Endometrium (tissue), 2 donors: Measurements from ENCODE around the gene MAML3.

Experiments
- FAIRE-seq: peaks from 2 replicates; lab custom pipeline; 2012; peaks lifted over from hg19 to GRCh38; lab: Jason Lieb, UNC
- donor health status: control.
- donor health status: control.

The MAML3 gene

DNA sequence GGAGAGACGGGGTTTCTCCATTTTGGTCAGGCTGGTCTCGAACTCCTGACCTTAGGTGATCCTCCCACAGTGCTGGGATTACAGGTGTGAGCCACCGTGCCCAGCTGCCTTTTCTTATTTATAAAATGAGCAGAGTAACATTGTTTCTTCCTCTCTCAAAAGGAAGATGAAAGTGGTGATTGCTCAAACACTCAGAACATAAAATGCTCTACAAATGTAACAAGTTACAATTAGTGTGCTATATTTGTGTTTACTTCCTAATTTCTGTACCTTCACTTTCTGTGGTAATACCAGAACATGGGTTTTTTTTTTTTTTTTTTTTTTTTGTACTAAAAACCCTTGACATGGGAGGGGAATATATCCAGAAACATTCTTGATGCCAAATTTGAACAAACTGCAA is 290.5 kb downstream of the MAML3 start:
- FAIRE-seq: no peak

DNA sequence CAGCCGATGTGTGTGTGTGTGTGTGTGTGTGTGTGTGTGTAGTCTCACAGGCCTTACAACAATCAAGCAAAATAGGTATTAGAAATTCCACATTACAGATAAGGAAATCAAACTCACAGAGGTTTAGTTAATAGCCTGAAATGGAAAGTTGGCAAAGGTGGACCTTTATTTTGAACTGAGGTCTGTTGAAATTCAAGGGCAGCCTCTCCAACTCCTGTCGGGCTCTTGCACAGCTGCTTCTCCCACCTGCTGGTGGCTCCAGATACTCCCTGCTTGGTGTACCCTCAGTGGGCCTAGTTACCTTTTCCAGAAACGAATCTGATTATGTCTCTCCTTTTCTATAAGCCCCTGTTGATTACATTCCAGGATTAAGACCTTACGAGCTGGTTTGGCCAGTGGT is 292.5 kb downstream of the MAML3 start:
- FAIRE-seq: no peak

DNA sequence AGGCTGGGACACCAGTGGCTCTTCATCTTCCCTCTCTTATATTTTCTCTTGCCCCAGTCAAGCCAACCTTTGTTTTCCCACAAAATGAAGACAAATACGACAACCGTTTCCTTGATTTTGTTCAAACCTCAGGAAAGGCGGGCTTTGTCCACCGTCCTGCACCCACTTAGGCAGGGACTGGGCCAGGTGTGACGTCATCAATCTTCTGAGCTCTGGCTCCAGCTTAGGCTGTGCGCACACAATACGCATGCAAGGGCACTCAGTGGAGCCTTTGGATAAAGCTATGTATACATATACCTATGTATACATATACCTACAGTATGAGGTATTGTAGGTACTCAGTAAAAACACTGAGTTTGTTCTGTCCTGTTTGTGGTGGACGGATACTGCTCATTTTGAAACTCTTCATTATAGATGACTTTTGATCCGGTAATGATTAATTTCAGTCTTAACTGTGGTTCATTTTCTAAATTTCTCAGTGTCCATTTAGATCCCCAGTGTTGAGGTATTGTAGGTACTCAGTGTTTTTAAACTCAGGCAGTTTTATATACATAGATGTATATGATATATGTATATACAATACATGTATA is 293.5 kb downstream of the MAML3 start:
- FAIRE-seq: no peak

DNA sequence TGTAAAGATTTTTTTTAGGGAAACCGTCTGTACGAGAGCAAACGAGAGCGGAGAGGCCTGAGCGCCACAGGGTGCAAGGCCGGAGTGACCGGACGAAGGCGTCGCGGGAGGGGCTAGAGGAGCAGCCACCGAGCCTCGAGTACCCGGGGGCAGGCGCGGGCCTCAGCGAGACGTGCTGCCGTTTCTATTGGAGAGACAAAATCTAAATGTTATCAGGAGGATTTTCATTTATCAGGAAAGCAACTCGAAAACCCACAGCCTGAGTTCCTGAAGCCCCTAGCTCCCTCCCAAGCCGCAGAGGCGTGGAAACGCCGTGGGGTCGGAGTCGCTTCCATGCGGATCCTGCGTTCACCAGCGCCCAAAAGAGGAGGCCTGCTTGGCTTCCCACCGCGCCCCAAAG is 294.1 kb downstream of the MAML3 start:
- FAIRE-seq: no peak

DNA sequence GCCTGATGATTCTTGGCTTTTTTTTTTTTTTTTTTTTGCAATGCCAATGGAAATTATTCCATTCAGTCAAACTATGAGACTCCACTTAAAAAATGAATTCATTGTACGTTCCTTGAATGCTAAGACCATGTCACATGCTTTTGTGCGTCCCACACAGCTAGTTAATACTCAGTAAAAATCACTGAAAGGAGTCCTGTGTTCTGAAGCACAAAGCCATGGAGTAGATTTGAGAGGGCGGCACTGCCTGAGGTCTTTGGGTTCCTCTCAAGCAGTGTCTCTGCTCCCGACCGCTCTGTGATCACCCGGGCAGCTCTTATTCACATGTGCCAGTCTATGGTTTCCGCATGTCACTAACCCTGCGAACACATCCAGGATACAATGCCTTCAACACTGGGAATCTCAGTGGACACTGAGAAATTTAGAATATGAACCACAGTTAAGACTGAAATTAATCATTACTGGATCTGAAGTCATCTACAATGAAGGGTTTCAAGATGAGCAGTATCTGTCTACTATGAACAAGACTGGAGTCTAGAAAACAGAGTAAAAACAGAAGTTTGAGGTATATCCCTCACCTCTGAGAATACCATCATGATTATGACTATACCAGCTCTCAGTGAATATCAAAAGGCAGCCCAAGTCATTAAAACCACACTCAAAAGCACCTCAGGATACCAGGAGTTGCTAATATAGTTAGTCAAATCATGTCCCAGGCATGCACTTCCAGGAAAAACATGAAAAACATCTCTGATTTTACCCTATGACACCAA is 295.4 kb downstream of the MAML3 start:
- FAIRE-seq: no peak

DNA sequence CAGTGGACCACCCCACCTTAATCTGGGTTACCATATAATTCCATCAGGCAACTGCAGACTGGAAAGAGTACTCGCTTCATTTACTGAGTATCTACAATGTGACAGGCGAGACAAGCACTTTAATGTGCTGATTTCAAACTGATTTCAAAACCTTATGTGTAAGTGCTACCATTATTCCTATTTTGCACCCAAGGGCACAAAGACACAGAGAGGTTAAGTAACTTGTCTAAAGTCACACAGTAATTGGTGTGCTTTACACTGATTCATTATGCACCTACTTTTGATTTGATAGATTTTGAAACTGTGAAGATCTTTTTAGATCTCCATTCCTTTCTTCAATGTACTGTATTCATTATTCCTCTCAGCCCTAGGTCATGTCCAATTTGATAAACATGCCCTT is 296.0 kb downstream of the MAML3 start:
- FAIRE-seq: no peak

DNA sequence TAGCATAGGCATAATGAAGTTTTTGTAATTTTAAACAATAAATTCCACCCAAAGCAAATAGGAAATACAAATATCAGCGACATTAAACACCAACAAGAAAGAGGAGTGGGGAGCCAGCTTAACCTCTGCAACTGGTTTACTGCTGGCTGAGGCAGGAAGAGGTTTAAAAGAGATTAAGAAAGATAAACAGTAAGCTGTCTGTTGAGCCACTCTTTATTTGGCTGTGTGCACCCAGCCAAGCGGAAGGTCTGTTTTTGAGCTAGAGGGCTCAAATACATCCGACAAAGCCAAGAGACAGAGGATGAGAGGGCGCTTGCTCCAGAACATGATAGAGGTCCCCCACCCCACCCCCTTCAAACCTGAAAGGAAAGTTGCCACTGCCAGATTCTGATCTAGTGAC is 297.0 kb downstream of the MAML3 start:
- peak; percentile 41 for FAIRE-seq

DNA sequence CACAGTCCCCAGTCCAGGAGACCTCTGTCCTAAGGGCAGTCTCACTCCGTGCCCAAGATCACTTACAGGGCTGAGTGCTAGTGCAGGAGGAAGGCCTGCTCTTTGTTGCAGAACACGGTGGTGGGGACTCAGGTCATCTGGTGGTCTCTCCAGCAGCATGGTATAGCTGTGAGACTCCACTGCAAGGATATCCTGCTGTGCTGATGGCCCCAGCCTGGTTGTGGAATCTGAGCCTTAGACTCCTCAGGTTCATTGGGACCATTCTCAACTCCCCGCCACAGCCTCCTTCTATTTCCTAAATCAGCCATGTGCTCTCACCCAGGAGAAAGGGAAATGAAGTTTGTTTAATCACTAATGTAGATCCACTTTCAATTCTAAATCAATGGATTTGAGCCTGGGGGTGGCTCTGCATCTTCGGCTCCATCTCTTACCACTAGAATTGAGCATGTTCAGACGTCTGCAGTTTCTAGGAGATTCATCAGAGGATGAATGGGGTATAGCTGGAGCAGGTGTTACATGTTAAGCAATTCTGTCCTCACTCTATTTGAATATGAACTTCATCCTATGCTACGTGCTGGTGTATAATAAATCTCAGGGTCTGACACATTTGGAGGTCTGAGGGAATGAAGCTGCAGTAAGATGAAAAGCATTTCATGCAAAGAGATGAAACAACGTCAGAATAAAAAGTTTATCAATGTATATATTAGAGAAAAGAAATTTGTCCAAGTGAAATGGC is 299.1 kb downstream of the MAML3 start:
- no peak for FAIRE-seq

DNA sequence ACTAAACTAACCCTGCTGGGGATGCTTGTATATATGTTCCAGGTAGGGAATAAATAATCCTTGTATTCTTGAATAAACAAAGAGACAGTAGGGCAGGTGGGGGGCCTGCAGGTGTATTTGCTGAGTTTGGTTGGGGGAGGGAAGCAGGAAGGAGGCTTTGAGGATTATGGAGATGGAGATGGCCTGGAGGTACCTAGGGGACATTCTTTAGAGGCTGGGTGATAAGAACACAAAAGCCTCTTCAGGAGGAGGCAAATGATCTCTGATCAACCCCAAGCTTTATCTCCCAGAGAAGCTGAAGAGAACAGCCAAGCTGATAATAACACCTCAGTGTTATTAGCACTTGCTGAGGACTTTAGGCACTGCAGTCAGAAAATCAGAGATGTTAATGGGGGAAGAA is 300.7 kb downstream of the MAML3 start:
- no peak for FAIRE-seq

DNA sequence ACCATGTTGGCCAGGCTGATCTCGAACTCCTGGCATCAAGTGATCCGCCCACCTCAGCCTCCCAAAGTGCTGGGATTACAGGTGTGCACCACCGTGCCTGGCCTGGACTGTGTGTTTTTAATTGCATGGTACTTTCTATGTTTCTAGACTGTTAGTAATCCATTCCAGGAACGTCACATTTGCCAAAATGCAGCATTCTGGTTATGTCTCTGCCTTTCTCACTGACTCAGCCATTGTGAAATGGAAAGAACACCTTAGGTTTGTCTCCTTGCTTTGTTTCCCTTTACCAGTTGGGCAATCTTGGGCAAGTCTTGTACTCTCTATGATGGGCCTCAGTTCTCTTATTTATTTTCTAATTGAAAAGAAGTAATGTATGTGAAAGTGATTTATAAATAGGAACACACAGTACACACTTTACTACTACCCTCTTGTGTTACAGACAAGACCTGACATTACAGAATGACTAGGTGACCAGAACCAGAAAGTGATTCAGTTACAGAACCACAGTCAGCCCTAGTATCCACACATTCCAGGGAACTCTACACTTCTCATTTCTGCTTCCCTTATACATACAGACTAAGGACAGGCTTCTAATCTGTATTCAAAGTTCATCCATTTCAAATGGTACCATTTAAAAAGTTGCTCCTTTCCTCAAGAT is 301.2 kb downstream of the MAML3 start:
- no peak for FAIRE-seq

DNA sequence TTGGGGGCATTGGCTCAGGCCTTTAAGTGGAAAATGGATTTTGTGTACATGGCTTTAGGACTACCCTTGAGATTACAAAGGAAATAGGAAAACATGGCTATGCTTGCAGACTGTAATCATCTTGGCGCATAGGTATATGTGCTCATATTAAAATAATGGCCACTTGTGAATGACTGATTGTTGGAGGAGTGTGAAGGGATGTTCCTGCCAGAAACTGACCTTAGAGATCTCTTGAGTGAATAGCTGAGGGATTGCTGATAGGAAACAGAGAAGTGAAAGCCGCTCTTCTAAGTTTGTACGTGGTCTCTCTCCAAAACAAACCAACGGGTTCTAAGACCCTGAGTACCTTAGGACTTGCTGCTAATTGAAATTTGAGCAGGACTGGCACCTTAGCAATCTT is 302.3 kb downstream of the MAML3 start:
- no peak for FAIRE-seq

DNA sequence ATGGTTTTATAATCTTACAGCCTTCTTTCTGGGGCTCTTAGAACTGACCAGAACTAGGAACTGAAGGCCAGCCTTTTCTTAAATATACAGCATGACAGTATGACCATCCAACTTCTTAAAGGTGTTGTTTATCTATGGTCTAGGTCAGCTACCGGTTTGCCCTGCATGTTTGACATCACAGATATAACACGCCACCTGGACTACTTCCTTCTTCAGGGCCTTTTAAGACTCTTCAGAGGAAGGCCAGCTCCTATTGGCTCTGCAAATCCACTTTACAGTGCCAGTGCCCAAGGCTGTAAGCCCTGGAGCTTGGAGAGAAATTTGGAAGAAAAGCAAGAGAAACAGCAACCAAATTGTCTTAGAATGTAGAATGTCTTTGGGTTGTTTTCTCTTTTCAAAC is 302.9 kb downstream of the MAML3 start:
- no peak for FAIRE-seq

DNA sequence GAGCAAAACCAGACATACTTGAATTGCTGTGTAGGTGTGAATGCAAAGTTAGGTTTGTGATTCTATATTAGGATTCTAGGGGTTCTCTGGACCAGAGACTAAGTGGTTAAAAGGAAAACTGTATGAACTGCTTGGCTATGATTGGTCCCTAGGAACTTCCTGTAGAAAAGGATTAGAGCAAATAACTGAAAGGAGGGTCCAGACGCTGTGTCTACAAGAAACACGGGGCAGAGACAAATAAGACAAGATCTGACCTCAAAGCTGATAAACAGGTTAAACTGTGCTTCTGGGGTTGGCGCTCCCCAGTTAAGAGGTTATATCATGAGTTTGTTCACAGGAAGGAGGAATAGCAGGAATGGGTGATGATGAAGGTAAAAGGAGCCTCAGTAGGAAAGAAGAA is 304.8 kb downstream of the MAML3 start:
- FAIRE-seq: no peak

DNA sequence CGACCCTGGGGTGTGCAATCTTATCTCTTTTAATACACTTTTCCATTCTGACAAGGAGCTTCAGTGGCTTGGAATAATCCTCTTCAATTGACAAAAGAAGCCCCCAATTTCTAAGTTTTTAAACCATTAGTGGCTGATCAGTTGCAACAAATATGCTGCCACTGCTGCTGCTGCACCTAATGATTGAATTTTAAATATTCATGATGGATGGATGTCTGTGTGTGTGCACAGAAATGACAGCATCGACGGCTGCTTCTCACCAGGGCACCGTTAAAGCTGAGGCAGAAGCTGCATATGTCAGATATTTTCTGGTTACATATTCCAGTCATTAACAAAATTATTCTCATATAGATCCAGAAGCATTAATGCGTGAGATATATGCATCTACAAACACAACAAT is 306.0 kb downstream of the MAML3 start:
- FAIRE-seq: no peak

DNA sequence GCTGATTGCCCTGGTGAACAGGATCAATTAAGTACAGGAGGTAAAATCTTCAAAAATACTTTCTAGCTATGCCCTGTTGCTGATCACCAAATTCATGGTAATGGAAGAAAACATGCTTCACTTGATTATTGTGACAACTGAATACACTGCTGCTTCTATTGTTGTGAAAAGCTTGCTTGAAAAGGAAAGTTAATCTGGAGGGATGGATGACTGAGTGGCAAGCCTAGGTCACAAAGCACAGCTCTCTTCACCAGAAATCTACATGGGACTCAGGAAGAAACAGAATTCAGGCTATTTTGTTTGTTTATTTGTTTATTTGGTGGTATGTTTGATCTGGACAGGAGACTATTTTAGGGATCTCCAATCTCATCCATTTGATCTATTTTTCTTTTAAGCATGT is 306.4 kb downstream of the MAML3 start:
- FAIRE-seq: no peak

DNA sequence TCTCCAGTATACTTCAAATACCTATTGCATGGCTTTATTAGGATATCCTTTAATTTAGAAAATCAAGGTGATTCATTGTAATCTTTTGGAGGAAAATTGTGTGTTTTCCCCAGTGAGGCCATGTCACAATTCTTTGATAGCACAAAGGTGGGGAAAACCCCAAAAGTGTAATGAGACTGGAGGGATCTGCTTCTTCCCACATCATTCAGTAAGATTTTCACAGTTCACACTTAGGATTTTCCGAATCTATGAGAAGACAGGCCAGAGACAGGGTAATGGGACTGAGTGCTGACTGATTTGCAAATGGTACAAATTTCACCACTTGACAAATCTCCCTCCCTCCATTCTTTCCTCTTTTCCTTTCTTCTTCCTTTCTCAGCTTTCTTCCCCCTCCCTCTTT is 307.2 kb downstream of the MAML3 start:
- FAIRE-seq: no peak

DNA sequence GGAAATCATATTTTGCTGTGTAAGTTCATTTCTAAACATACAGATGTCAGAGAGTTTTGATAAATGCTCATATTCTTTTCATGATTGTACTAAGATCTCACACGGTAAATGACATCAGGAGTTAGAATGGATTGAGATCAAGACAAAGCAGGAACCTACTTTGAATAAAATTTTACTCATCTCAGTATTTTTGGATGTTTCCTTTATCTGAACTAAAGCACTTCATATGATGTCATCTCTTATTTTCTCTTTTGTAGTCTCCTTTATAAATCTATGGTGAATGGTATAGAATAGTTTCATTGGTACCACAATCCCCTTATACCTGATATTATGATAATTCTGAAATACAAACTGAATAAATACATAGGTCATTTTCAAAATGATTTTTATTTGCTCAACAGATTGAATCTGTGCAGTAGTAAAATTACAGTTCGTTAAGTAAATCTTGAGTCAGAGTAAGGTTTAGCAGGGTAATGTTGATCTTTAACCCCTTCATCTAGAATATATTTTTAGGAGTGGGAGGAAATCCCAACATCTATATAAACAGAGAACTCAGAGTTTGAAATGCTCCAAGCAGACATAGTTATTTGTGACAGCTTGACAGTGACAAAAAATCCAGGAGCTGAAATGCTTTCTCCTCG is 308.4 kb downstream of the MAML3 start:
- no peak for FAIRE-seq

DNA sequence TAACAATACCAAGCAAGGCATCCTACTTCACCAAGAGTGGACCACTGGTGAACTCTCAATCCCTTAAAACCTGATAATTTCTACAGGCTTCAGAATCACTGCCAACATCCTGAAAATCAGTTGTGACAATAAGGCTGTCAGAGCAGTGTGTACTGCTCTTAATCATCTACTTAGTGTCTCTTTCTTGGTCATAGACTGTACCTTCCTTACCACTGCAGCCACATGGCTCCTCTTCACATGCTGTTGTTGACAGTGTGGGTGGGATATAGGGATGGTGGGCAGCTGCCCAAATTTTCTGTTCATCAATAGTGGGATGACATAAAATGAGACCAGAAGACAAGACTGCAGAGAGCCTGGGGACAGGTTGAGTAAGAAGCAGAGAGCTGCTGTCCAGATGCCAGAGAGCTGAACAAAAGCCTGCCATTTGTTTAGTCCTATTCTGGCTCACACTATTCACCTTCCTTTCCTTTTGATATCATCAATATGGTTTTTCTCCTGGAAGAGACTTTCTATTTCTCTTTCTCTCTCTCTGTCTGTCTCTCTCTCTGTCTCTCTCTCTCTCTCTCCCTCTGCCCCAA is 309.4 kb downstream of the MAML3 start:
- FAIRE-seq: no peak

DNA sequence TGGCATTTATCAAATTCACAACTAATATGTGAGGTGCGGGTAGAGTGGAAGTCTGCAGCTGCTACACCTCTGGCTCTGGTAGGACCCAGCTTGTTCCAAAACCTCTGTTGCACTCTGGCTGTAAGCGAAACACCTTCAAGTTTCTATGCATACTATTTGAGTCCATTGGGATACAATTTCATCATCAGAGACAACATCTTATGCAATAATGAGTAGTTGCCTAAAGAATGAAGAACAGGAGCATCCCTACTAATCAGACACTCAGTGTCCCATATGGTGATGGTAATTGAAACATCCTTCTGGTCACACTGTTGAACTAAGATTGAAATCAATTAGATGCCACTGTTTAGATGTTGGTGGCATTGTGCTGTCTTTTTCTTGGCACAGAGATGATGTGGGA is 309.9 kb downstream of the MAML3 start:
- no peak for FAIRE-seq

DNA sequence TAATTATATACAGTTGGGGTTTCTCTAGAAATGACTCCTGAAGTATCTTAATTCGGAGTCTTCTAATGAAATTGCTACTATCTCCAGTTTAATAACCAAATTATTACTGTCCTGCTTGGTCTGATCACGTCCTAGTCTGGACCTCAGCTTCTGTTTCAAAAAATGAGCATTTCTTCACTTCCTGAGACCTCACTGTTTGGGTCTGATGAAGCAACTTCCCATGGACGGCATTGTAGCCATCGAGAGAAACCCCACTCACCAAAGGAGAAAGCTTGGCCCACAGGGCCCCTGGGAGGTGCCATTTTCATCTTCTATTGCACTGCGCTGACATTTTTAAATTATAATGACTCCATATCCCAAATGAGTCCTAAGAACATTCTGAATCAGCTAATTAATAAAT is 310.3 kb downstream of the MAML3 start:
- no peak for FAIRE-seq

DNA sequence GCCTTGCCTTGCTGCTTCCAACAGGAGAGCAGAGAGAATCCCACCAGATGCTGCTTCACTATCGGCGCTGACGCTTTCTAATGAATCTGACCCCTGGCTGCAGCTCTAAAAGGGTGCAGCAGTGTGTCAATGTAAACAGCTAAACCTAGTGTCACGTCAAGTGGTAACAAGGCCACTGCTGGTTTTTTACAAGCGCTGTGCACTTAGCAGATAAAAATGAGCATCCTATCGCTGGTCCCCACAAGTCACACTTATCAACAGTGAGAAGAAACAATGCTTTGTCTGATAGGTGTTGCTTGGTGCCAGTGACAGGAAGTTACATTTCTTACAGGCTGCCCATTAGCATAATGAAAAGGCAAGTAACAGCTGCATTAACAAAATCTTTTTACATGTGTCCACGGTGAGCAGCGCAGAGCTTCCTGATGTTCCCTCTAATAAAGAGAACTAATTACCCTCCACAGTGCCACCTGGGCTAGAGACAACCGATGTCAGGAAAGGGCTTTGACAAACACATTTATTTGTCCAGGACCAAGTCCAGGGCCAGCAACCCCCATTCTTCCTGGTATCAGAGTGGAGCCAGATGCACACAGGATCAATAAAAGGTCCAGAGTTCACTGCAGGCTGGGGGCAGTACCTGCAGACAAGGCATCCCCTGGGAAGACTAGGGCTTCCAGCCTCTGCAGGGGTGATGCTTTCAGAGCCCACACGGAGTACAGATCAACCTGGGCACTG is 312.4 kb downstream of the MAML3 start:
- no peak for FAIRE-seq
